Stimulated activated CD8-positive, alpha-beta memory T cell treated with anti-CD3 and anti-CD28 coated beads, Interleukin-12 subunit alpha, Interleukin-12 subunit beta, amount 100 ng/mL, for 24 hours (primary cell): ENCODE results near the gene DGLUCY.
"Not testable (repeated sequence)": the region's sequence is repeated elsewhere in the genome, so short reads cannot be mapped to it uniquely, and the experiment has no call there.

Experiments used
- DNase-seq: peaks from one replicate; pipeline ENCODE4 v3.0.0-alpha.2; 2020; ENCODE audit errors: extremely low read depth

Gene DGLUCY

GRCh38 chr14:91233936-91234790, 120.3 kb downstream of the DGLUCY start:
- DNase-seq: no peak

GRCh38 chr14:91234791-91235114, 120.9 kb downstream of the DGLUCY start:
- no peak for DNase-seq

DNA sequence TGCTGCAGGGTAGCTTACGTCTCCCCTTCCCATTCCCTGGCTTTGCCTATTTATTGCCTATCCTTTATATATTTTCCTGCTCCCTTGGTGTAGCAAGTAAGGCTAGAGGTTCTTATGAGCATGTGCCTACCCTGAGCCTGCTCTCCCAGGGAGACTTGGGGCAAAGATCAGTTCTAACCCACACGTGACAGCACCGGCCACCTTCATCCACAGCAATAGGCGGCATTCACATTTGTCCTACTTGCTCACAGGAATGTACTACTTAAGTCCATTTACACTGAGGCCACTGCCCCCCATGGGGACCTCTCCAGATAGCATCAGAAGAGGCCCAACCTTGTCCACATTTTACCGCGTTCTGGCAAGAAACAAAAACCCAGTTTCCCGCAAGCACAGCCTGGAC, 122.0 kb downstream of the DGLUCY start:
- DNase-seq: no peak

DNA sequence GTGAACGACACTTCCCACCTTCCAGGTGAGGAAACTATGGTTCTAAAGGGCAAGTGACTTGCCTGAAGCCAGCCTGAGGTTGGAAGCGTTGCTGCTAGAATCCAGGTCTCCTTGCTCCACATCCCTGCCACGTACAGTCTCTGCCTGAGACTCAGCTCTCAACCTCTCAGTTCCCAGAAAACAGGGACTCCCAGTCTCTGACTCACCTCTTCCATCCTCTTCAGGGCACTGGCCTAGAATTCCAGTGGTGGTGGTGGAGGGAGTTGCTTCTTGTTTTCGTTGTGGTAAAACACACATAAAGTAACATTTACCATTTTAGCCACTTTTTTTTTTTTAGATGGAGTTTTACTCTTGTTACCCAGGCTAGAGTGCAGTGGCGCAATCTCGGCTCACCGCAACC, 123.3 kb downstream of the DGLUCY start:
- DNase-seq: no peak

DNA sequence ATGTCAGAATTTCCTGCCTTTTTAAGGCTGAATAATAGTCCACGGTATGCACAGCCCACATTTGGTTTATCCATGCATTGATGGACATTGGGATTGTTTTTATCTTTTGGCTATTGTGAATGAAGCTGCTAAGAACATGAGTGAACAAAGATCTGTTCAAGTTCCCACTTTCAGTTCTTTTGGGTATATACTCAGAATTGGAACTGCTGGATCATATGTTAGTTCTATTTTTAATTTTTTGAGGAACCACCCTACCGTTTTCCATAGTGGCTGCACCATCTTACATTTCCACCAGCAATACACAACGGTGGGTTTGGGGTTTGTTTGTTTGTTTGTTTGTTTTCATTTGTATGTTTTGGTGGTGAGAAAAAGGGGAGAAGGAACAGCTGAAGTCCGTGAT, 124.2 kb downstream of the DGLUCY start:
- DNase-seq: no peak

DNA sequence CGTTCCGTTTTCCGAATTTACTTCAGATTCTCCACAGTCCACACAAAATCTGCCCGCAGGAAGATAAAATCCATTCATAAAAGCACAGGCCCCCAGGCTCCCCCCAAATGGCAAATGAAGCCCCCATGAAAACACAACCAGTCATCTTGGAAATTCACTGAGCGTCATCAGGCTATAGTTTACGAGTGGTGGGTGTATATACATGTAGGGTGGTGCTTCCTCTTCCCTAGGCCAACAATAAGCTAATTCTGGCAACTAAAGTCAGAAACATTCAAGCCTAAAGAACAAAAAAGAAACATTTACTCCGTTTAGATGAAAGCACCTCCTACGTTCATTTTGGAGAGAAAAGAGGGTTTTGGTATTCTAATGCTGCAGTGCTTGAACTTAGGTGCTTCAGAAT, 124.8 kb downstream of the DGLUCY start:
- no peak for DNase-seq

DNA sequence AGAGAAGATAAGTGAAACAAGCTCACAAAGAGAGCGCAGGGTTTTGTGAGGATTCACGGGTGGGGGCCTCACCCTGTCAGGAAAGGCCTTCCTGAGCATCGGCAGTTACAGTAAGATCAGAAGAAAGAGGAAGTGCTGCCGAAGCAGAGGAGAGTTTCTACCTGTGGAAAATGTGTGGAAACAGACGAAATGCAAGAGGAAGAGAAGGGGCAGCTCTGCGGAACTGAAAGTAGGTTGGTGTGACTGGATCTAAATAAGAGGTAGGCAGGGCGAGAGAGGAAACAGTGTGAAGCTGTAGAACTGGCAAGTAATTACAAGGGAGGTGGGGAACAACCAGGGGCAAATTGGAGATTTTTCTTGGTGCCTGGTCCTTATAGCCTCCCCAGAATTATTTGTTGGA, 128.0 kb downstream of the DGLUCY start:
- no peak for DNase-seq

DNA sequence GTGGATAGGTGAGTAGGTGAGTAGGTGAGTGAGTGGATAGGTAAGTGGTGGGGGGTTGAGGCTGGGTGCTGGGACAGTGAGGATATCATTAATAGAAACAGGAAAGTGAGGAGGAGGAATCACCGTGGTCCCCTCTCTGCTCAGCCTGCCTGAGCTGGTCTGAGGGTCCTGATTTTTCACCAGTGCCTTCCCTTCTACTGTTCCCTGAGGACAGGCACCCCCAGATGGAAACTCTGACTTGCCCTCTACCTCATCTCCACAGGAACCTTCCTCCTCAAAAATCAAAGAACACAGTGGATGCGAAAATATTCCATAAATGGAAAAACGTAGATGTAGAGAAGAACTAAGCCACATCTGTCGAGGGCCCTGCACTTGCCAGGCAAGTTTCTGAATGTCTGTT, 128.8 kb downstream of the DGLUCY start:
- DNase-seq: no peak

GRCh38 chr14:91243074-91243471, 129.2 kb downstream of the DGLUCY start:
- DNase-seq: no peak

DNA sequence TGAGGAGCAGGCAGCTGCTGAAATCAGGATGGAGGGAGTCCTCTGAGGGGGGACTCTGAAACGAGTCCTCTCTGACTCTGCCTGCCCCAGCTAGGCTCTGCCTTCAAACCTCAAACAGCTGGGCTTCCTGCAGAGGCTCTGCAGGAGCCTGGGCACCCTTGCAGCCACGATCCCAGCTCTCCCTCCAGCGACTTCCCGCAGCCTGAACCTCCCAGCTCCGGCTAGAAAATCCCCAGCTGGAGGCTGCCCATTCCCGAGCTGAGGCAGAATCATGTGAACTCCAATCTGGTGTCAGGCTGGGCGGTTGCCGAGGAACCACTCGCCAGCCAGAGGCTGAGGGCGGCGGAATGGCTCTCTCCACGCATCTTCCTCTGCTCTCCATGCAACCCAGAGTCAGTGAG, 130.6 kb downstream of the DGLUCY start, which contains the start of gene GPR68:
Gene GPR68 (minus strand): TSS at position 204 of the 401 bp plus-strand sequence. CDS start 9,654 bp downstream, outside the sequence.
- DNase-seq: no peak

- no peak for DNase-seq
Observed at GRCh38 chr14:91245029-91245428, 131.2 kb downstream of the DGLUCY start.

DNA sequence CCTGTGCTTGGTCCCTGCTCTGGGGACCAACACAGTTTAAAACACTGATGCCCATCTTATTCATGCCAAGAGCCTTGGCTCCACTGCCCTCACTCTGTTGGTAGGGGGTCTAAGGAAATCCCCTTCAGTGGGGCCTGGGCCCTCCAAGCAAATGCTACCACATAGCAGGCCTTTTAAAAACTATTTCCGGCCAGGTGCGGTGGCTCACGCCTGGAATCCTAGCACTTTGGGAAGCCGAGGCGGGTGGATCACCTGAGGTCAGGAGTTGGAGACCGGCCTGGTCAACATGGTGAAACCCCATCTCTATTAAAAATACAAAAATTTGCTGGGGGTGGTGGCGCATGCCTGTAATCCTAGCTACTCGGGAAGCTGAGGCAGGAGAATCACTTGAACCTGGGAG, 131.7 kb downstream of the DGLUCY start:
- DNase-seq: not testable (repeated sequence)

DNA sequence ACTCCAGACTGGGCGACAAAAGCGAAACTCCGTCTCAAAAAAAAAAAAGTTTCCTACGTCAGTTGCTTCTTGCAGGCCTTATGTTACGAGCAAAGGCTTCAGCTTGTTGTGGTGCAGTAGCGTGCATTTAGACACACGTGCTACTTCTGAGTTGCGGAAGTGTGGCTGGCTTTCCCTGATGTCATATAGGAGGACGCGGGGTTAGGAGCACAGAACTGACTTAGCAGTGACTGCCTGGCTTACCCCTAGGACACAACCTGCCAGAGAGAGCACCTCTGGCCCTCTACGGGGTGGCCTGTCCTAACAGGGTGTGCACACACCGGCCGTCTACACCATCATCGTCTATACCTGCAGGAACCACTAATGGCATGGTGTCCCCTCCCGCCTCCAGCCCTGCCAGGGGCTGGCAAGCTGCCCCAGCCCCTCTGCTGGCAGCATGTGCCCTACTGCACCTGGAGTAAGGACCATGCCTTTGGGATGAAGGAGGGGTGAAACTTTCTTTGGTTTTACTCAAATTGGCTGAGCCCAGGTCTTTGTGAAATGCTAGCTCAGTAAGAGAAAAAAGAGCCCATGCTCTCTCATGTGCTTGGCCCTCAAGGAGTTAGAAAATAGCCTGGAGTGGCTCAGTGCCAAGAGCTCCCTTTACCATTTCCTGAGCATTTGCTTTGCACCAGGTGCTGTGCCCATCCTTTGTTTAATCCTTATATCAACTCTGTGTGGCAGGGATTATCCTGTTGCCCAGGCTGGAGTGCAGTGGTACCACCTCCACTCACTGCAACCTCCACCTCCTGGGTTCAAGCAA, 132.4 kb downstream of the DGLUCY start:
- DNase-seq: no peak

DNA sequence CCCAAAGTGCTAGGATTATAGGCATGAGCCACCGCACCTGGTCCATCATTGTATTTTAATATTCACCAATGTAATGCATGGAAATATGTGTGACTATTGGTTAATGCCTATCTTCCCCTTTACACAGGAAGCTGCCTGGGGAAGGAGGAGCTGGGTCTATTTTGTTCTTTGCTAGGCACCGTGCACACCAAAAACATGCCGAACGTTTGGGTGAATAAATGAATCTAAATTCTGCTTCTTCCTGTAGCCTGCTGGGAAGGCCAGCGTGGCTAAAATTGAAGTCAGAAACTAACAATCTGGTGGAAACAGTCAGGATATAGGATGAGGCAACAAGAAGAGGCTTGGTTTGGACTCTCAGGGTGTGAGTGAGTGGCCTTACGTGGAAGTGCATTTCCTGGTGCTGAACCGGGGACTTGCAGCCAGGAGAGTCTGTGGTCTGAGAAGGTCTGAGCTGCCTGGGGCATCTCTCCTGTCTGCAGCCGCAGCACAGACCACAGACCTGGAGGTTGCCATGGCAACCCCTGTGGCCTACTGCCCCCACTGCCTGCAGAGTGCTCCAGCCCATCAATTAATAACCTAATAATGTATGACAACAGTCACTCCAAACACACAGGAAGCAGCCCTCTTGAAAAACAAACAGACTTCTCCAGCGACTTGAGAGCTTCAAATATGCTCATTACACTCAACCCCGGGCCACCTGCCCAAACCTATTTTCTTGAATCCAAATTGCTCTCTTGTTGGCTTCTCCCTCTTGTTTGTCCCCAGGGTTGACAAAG, 136.2 kb downstream of the DGLUCY start:
- DNase-seq: no peak

DNA sequence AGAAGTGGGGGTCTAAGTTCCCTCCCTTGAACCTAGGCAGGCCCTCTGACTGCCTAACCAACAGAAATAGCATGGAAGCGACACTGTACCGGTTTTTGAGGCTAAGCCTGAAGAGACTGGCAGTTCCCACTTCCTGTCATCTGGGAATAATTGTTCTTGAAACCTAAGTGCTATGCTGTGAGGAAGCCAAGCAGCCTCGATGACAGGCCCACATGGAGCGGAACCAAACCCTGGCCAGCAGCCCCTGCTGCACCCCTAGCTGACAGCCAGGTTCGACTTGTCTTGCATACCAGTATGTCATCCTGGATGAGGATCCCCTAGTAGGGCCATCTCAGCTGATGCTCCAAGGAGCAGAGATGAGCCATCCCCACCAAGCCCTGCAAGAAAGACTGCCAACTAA, 137.0 kb downstream of the DGLUCY start:
- DNase-seq: no peak

DNA sequence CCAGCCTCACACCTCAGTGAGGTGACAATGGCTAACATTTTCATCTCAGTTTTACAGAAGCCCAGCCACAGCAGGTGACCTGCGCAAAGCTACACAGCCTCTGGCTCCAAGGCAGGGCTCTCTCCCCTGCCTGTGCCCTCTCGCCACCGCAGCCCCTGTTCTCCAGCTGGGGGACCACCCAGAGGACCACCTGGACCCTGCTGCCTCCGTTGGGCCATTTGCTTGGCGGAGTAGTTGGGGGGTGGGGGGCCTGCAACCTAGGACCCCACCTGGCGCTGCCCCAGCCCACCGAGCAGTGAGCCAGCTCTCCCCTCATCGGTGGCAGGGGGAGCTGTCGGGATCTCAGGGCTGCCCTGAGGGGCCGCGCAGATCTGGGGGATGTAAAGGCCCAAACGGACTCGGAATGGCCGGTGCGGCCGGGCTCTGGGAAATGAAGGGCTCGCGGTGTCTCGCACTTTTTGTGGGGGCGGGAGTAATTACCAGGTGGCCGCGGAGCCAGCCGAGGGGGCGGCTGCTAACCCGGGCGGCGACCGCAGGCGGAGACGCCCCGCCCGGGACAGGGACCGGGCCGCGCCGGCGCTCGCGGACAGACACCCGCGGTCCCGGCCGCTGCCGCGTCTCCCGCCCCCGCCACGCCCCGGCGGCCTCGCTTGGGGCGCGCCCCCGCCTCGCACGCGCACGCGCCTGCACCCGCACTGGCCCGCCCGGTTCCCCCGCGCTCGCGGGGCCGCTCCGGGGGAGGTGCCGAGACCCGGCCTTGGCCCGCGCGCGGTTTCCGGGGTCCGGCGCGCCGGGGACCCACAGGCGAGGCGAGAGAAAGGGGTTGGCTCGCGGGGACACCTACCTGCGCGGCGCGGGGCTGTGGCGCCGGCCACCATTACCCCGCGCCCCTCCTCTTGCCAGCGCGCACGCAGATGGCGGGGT, 139.3 kb downstream of the DGLUCY start:
- no peak for DNase-seq

GRCh38 chr14:91253795-91254323, 140.0 kb downstream of the DGLUCY start:
- DNase-seq: no peak

- DNase-seq: no peak
Observed at GRCh38 chr14:91254461-91254860, 140.6 kb downstream of the DGLUCY start.

DNA sequence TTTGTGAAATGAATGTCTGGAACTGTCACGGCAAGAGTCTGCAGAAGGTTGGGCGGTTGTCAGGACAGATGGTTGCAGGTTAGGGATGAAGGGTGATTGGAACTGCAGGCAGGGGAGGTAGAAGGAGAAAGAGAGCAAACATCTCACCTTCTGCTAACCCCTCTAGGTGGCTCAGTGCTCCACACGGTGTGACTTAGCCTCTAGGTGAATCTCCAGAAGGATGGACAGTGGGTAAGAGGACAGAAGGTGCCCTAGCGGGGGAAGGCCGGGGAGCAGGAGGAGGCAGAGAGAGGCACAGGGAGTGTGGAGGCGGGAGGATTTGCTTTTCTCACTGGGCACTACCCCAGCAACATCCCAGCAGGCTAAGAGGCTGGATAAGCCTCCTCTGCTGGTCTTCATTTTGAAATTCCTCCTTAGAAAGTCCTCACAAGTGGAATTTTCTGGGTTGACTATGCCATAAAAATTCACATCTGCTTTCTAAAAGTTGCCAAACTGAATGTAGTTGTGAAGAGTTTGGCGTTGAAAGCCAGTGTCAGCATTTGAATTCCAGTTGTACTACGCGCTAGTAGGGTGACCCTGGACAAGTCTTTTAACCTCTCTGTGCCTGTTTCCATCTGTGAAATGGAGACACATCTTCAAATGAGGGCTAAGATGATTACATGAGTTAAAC, 141.3 kb downstream of the DGLUCY start:
- DNase-seq: no peak

DNA sequence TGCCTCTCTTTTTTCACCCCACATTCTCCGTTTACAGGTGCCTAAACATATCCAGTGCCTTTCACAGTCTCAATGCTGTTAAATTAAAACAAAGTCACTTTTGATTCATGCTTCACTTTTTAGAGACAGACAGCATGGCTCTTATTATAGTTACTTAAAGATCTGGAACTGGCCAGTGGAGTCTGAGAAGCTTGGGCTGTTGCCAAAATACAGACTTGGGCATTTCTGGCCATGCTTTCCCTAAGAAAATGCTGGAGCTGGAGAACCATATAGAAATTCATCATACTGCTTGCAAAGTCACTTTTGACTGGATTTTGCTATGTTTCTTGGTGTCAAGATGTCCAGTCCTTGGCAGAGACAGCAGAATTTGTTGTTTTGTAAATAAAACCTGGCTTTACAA, 142.8 kb downstream of the DGLUCY start:
- DNase-seq: no peak
